GDM1 (cell line): ENCODE data around the gene SRD5A1.
A peak's percentile ranks its signal among the peaks of the same experiment; 100 is the strongest.

Experiments used
- DNase-seq: peaks from one replicate; lab custom pipeline; 2025; lab: John Stamatoyannopoulos, UW

The SRD5A1 gene

GRCh38 chr5:6632888-6633468, at the start of gene SRD5A1, which contains the start of gene NSUN2:
Gene SRD5A1 (plus strand): TSS chr5:6633440. CDS start chr5:6633577, 137 bp downstream.
Gene NSUN2 (minus strand): TSS chr5:6633044. CDS start chr5:6632979, 65 bp downstream.
- peak; percentile 85 for DNase-seq

GRCh38 chr5:6584101-6584645, 49.1 kb upstream of the SRD5A1 start:
- no peak for DNase-seq

GRCh38 chr5:6584727-6585126, 48.5 kb upstream of the SRD5A1 start:
- DNase-seq = no peak

GRCh38 chr5:6585168-6585567, 48.1 kb upstream of the SRD5A1 start:
- no peak for DNase-seq

- DNase-seq = no peak
These were observed 47.1 kb upstream of the SRD5A1 start for GRCh38 chr5:6585939-6586646.

GRCh38 chr5:6586647-6587042, 46.6 kb upstream of the SRD5A1 start:
- DNase-seq = no peak

GRCh38 chr5:6587171-6587570, 46.1 kb upstream of the SRD5A1 start:
- DNase-seq = no peak

- DNase-seq = no peak
These were observed 42.7 kb upstream of the SRD5A1 start for GRCh38 chr5:6590581-6590980.

- no peak for DNase-seq
These were observed 41.5 kb upstream of the SRD5A1 start for GRCh38 chr5:6591671-6592288.

- no peak for DNase-seq
These were observed 40.6 kb upstream of the SRD5A1 start for GRCh38 chr5:6592601-6593000.

GRCh38 chr5:6593148-6594016, 39.9 kb upstream of the SRD5A1 start:
- no peak for DNase-seq

GRCh38 chr5:6594066-6594465, 39.2 kb upstream of the SRD5A1 start:
- no peak for DNase-seq

- no peak for DNase-seq
These were observed 37.8 kb upstream of the SRD5A1 start for GRCh38 chr5:6595405-6595804.

- DNase-seq = no peak
These were observed 36.9 kb upstream of the SRD5A1 start for GRCh38 chr5:6596388-6596787.

GRCh38 chr5:6597557-6597956, 35.7 kb upstream of the SRD5A1 start:
- no peak for DNase-seq

- no peak for DNase-seq
These were observed 34.8 kb upstream of the SRD5A1 start for GRCh38 chr5:6598351-6598900.

- no peak for DNase-seq
These were observed 33.5 kb upstream of the SRD5A1 start for GRCh38 chr5:6599739-6600138.

- DNase-seq = no peak
These were observed 32.0 kb upstream of the SRD5A1 start for GRCh38 chr5:6601271-6601670.

- no peak for DNase-seq
These were observed 31.4 kb upstream of the SRD5A1 start for GRCh38 chr5:6601816-6602215.

- no peak for DNase-seq
These were observed 30.8 kb upstream of the SRD5A1 start for GRCh38 chr5:6602441-6602840.

GRCh38 chr5:6603643-6604042, 29.6 kb upstream of the SRD5A1 start:
- DNase-seq = no peak

GRCh38 chr5:6604341-6604740, 28.9 kb upstream of the SRD5A1 start:
- no peak for DNase-seq
